Activated CD8-positive, alpha-beta T cell treated with anti-CD3 and anti-CD28 coated beads, Interleukin-2, amount 10 ng/mL, durations not matched to agents 7 days and 5 days (primary cell): Measurements from ENCODE around the gene NAB2. TPM values are rescaled to one million over a fixed set of nuclear protein-coding genes. Genes with fewer than 3 reads are reported as not detected.
"Not testable (repeated sequence)": the region's sequence is repeated elsewhere in the genome, so short reads cannot be mapped to it uniquely, and the experiment has no call there.

Source experiments
- ATAC-seq: fragments of 150-1000 bp; cut with Tn5 transposase; one replicate; pipeline ENCODE4 v1.10.0; 2021; ENCODE audit warnings: moderate library complexity
- CTCF ChIA-PET: fragments of 350-600 bp; sonication (Branson Sonifier 250); formaldehyde crosslinking; loops from one replicate; lab custom pipeline; 2021; ENCODE audit warnings: antibody characterized with exemption; lab: Charles Lee
- POLR2A ChIA-PET: fragments of 350-600 bp; sonication (Branson Sonifier 250); formaldehyde crosslinking; loops from one replicate; lab custom pipeline; 2021; ENCODE audit warnings: antibody characterized with exemption; lab: Charles Lee
- DNase-seq: peaks from one replicate; pipeline ENCODE4 v3.0.0-alpha.2; 2020
- H3K27ac Mint-ChIP-seq: one replicate; pipeline ENCODE4 v1.8.0; 2021; ENCODE audit warnings: mild to moderate bottlenecking, mixed read lengths
- H3K27me3 Mint-ChIP-seq: one replicate; pipeline ENCODE4 v1.8.0; 2021; ENCODE audit warnings: low read depth, mixed read lengths
- H3K36me3 Mint-ChIP-seq: one replicate; pipeline ENCODE4 v1.8.0; 2021; ENCODE audit warnings: low read depth, mixed read lengths
- H3K4me1 Mint-ChIP-seq: one replicate; pipeline ENCODE4 v1.8.0; 2021; ENCODE audit warnings: low read depth, mixed read lengths
- H3K4me3 Mint-ChIP-seq: one replicate; pipeline ENCODE4 v1.8.0; 2021; ENCODE audit warnings: mild to moderate bottlenecking, mixed read lengths
- H3K9me3 Mint-ChIP-seq: one replicate; pipeline ENCODE4 v1.8.0; 2022; ENCODE audit warnings: mixed read lengths; ENCODE audit not compliant: insufficient read depth
- total RNA-seq, 2 experiments: library from RNA; stranded (reverse); gene quantifications; one replicate each; pipeline ENCODE4 v1.2.3, GENCODE V29; 2021

Gene NAB2
- total RNA-seq, 2 experiments from 2014 or later: 12.9 to 13.7 TPM

DNA sequence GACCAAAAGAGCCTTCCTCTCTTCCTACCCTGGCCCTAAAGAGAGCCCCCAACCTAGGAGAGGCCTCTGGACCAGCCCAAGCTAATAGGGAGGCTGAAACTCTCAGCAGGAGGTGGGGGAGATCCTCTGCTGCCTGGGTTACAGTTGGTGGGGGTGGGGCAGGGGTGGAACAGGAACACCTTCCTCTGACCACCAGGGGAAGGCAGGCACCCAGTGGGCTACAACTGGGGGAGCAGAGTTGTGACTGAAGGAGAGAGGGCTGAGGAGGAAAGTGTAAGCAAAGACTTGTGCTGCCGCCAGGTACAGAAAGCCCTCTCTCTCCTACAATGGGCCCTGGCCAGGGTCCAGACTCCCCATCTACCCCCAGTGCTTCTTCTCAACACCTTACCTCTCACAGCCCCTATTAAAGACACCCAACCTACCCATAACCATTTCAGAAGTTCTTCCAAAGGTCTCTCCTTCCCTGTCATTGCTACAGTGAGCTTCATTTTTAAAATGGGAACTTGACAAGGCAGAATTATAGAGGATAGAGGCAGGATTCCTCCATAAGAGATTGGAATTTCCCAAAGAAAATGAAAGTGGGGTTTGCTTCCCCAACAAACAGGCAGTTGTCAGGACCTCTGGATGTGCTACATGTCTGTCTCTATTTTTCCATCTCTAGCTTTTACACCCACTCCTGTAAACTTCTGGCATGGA lies 40.3 kb upstream of the NAB2 start:
- DNase-seq: peak; percentile 32
- CTCF ChIA-PET: interaction anchor here (0.8 to 7.7 kb wide), 11 partner anchors 12 to 290 kb away, joined by 3 to 105 read pairs (median 14); partner anchors contain the start of genes STAT6 and ZBTB39
- Mint-ChIP-seq H3K4me1 (peaks cover 51% of the 10 kb centered on the region), H3K27ac (peak overlapping the region; percentile 86), H3K36me3 (peaks cover 11% of the 10 kb centered on the region), H3K27me3 (no peaks in the 10 kb centered on the region), H3K9me3 (peaks cover 3% of the 10 kb centered on the region), H3K4me3 (no peak overlapping the region)
- POLR2A ChIA-PET: interaction anchor here (0.5 to 2.4 kb wide), 9 partner anchors 8 to 360 kb away, joined by 3 to 9 read pairs (median 8); partner anchors contain the start of genes PTGES3 and STAT6
- no peak for ATAC-seq

DNA sequence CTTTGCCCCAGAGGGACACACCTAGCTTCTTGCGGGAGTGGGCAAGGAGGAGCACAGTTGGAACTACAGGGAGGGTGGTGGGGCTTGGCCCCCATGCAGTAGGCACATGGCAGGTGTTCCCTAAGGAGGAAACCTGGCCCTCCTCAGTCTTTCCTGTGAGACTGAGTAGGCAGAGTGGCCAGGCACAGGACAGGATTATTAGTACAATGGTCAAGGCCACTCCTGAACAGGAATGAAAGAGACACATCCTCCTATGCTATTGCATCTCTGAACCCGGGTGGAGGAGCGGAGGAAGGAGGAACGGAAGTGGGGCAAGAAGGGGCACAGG lies 39.8 kb upstream of the NAB2 start:
- Mint-ChIP-seq H3K27me3 (no peaks in the 10 kb centered on the region), H3K4me1 (peaks cover 54% of the 10 kb centered on the region), H3K36me3 (peaks cover 16% of the 10 kb centered on the region), H3K9me3 (peaks cover 3% of the 10 kb centered on the region), H3K4me3 (no peak overlapping the region), H3K27ac (no peak overlapping the region)
- CTCF ChIA-PET: interaction anchor here (0.8 to 7.7 kb wide), 7 partner anchors 11 to 62 kb away, joined by 3 to 105 read pairs (median 25); partner anchors contain the start of genes STAT6 and ZBTB39
- no peak for ATAC-seq
- DNase-seq: no peak
- POLR2A ChIA-PET: no interaction called here

DNA sequence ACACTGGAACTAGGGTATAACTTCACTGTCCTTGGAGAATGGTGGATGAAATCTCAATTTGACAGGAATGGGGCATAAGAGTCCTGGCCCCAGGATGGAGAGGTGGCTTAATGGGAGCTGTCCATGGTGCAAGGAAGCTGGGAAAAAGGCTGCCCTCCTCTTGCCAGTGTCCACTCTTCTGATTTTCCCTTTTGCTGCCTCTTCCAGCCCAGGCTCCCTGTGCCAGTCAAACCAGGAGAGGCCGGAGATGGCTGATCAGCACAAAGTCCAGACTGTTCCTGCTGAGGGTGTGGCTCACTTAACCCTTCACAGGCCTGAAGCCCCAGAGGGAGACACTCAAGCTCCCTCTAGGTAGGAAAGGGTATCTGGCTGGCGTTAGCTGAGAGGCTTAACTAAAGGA lies 39.0 kb upstream of the NAB2 start, which contains the start of gene MYO1A:
TSS of gene MYO1A (minus strand) at position 240 of the 400 bp plus-strand sequence. CDS start 1,806 bp downstream, outside the sequence.
- H3K9me3 Mint-ChIP-seq: peaks cover 3% of the 10 kb centered on the region
- ATAC-seq (no peak), DNase-seq (no peak)
- no peaks in the 10 kb centered on the region for H3K27me3 Mint-ChIP-seq
- ChIA-PET POLR2A (interaction anchor here (1.0 to 1.6 kb wide), 4 partner anchors 9 to 29 kb away, joined by 3 to 4 read pairs (median 4); no protein-coding TSS in a partner anchor), CTCF (interaction anchor here (1.0 to 7.7 kb wide), 6 partner anchors 10 to 62 kb away, joined by 3 to 105 read pairs (median 44); partner anchors contain the start of gene STAT6)
- H3K27ac Mint-ChIP-seq: no peak within 1 kb of the TSS
- H3K4me1 Mint-ChIP-seq: peaks cover 54% of the 10 kb centered on the region
- H3K36me3 Mint-ChIP-seq: peaks cover 20% of the 10 kb centered on the region
- H3K4me3 Mint-ChIP-seq: no peak within 1 kb of the TSS

DNA sequence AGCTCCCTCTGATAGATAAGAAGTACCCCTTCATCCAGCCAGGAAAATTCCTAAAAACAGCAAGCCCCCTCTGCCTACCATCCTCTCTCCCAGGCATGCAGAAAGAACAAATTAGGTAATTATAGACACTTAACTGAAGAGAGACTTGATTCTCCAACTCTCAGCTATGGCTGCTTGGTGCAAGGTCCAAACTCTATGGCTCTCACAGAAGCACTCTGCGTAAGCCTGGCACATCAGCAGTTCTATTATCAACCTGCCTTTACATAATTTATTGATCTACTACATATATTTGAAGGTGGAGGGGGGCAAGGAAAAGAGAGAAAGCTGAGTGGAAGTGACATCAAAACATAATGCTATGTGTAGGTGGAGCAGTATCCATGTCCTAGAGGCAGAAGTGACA lies 37.9 kb upstream of the NAB2 start:
- DNase-seq: no peak
- H3K27ac Mint-ChIP-seq: no peak overlapping the region
- POLR2A ChIA-PET: interaction anchor here (0.7 to 1.6 kb wide), 5 partner anchors 10 to 73 kb away, joined by 3 to 4 read pairs (median 3); partner anchors contain the start of gene STAT6
- no peak overlapping the region for H3K4me3 Mint-ChIP-seq
- peaks cover 48% of the 10 kb centered on the region for H3K4me1 Mint-ChIP-seq
- CTCF ChIA-PET: interaction anchor here (1.1 to 7.7 kb wide), 7 partner anchors 9 to 73 kb away, joined by 3 to 105 read pairs (median 14); no protein-coding TSS in a partner anchor
- peaks cover 3% of the 10 kb centered on the region for H3K9me3 Mint-ChIP-seq
- no peaks in the 10 kb centered on the region for H3K27me3 Mint-ChIP-seq
- ATAC-seq: no peak
- peaks cover 29% of the 10 kb centered on the region for H3K36me3 Mint-ChIP-seq

DNA sequence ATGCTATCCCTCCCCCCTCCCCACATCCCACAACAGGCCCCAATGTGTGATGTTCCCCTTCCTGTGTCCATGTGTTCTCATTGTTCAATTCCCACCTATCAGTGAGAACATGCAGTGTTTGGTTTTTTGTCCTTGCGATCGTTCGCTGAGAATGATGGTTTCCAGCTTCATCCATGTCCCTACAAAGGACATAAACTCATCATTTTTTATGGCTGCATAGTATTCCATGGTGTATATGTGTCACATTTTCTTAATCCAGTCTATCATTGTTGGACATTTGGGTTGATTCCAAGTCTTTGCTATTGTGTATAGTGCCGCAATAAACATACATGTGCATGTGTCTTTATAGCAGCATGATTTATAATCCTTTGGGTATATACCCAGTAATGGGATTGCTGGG lies 35.8 kb upstream of the NAB2 start:
- not testable (repeated sequence) for ATAC-seq, H3K9me3 Mint-ChIP-seq, H3K27ac Mint-ChIP-seq, H3K4me3 Mint-ChIP-seq, DNase-seq, H3K27me3 Mint-ChIP-seq
- POLR2A ChIA-PET: interaction anchor here (1.0 kb wide), 1 partner anchor 19 kb away, joined by 3 read pairs; no protein-coding TSS in a partner anchor
- H3K4me1 Mint-ChIP-seq: peaks cover 27% of the 10 kb centered on the region
- CTCF ChIA-PET: interaction anchor here (1.0 to 7.7 kb wide), 4 partner anchors 7 to 58 kb away, joined by 4 to 105 read pairs (median 9); partner anchors contain the start of gene STAT6
- H3K36me3 Mint-ChIP-seq: peaks cover 42% of the 10 kb centered on the region

DNA sequence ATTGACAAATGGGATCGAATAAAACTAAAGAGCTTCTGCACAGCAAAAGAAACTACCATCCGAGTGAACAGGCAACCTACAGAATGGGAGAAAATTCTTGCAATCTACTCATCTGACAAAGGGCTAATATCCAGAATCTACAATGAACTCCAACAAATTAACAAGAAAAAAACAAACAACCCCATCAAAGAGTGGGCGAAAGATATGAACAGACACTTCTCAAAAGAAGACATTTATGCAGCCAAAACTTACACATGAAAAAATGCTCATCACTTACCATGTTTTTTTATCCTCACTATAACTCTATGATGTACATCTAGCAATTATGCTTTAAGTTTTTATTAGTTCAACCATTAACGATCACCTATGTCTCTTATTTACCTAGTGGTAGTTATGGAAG lies 35.0 kb upstream of the NAB2 start:
- H3K27ac Mint-ChIP-seq, DNase-seq, CTCF ChIA-PET, ATAC-seq, H3K27me3 Mint-ChIP-seq, H3K9me3 Mint-ChIP-seq, H3K4me3 Mint-ChIP-seq, POLR2A ChIA-PET: not testable (repeated sequence)
- peaks cover 19% of the 10 kb centered on the region for H3K4me1 Mint-ChIP-seq
- peaks cover 49% of the 10 kb centered on the region for H3K36me3 Mint-ChIP-seq

DNA sequence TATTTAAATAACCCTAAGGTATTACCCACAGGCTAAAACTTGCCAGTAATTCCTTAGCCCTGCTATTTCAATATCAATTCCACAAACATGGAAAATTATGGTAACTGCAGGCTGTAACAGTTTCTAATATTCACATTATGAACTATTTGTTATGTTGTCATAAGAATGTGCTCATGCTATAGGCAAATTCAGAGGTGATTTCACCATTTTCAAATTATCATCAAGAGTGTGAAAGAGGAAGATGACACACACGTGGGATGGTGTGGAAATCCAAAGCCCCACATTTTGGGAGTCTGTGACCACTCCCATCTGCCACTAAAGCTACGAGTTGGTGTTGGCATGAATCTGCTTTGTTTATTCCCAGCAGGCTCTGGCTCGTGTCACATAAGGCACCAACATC lies 33.1 kb upstream of the NAB2 start:
- Mint-ChIP-seq H3K27me3 (no peaks in the 10 kb centered on the region), H3K4me3 (no peak overlapping the region), H3K36me3 (peaks cover 66% of the 10 kb centered on the region), H3K9me3 (peaks cover 3% of the 10 kb centered on the region), H3K4me1 (peaks cover 16% of the 10 kb centered on the region), H3K27ac (no peak overlapping the region)
- ChIA-PET CTCF (interaction anchor here (1.4 to 11.3 kb wide), 3 partner anchors 14 to 56 kb away, joined by 3 to 229 read pairs (median 6); no protein-coding TSS in a partner anchor), POLR2A (interaction anchor here (0.6 to 2.0 kb wide), 2 partner anchors 8 to 153 kb away, joined by 5 to 8 read pairs; no protein-coding TSS in a partner anchor)
- no peak for DNase-seq
- ATAC-seq: no peak

DNA sequence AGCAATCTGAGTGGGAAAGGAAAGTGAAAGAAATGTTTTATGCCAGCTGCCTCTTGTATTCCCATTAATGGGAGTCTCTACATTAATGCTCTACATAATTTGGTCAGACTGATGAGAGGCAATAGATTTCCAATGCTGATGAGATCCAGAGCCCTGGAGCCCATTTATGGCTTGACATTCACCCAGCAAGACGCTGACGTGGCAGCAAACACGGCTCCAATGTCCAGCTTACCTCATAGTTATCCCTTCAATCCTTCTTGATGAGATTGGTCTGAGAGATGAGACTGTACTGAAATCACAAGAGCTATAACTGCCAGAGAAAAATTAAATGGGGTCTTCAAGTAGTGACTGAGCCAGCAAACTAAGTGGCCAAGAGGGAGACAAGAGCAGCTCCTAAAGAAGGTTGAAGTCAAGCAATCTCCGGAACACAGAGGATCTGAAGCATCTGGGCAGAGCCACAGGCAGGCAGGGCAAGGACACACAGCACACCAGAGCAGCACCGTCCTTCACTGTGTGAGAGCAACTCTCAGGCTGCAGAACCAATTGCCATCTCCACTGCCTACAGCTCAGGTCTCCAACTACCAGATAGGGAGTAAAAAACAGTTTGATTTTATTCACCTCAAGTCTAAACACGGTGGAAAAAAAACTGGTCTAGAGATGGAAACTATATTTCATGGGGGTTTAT lies 31.7 kb upstream of the NAB2 start:
- ATAC-seq: no peak
- Mint-ChIP-seq H3K27ac (peak overlapping the region; percentile 18), H3K27me3 (no peaks in the 10 kb centered on the region), H3K36me3 (peaks cover 71% of the 10 kb centered on the region), H3K4me1 (peaks cover 11% of the 10 kb centered on the region), H3K9me3 (peaks cover 3% of the 10 kb centered on the region), H3K4me3 (no peak overlapping the region)
- CTCF ChIA-PET: interaction anchor here (1.1 to 11.3 kb wide), 7 partner anchors 8 to 118 kb away, joined by 3 to 229 read pairs (median 7); partner anchors contain the start of genes MYO1A and ZBTB39
- no peak for DNase-seq
- POLR2A ChIA-PET: interaction anchor here (0.8 to 2.8 kb wide), 4 partner anchors 9 to 55 kb away, joined by 3 to 9 read pairs (median 6); partner anchors contain the start of gene STAT6

DNA sequence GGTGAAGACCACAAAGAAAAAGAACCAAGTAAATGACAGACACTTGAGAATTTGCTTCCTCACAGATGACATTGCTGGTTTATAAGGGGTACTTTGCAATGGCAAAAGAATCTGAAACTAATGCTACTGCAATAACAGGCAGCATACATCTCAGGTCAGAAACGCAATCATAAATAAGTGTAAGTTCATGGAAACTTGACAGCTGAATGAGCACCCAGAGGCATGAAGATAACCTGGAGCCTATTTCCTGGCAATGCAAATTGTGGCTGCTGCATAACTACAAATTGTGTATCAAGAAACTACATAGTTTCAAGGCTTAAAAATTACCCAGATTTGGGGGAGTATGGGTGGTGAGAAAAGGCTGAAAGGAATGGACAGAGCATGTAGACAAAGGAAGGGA lies 30.5 kb upstream of the NAB2 start:
- no peak for DNase-seq
- CTCF ChIA-PET: interaction anchor here (2.5 to 11.3 kb wide), 4 partner anchors 9 to 57 kb away, joined by 13 to 229 read pairs (median 153); partner anchors contain the start of genes MYO1A and ZBTB39
- Mint-ChIP-seq H3K9me3 (no peaks in the 10 kb centered on the region), H3K27ac (peak overlapping the region; percentile 27), H3K27me3 (no peaks in the 10 kb centered on the region), H3K4me3 (no peak overlapping the region), H3K36me3 (peaks cover 71% of the 10 kb centered on the region), H3K4me1 (peaks cover 15% of the 10 kb centered on the region)
- no peak for ATAC-seq
- POLR2A ChIA-PET: interaction anchor here (2.8 kb wide), 1 partner anchor 53 kb away, joined by 9 read pairs; the partner anchor contains the start of gene STAT6

DNA sequence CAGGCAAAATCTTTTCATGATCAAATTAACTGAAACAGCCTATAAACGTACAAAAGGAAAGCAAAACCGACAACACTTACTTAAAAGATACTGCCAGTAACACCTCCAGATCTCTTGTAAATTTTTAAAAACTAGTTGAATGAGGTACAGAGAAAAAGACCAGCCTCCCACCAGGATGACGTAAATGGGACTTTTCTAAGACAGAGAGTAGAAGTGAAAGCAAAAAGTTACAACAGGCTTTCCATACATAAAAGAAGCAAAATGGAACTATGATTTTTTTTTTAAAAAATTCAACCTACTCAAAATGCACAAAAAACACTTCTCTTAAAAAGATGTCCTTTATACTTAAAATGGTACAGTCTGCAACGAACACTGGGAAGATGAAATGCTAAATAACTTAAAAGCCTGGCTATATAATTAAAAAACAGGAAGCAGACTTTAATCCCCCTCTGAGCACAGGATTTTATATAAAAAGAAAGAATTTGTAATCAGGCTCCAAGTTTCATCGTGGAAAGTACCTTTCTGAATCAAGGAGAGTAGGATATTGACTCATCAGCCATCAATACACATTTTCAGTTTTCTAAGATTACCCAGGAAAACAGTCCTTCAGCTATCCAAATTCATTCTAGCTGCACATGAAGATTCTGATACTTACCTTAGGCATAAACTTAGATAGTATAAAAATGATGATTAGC lies 24.8 kb upstream of the NAB2 start:
- POLR2A ChIA-PET: interaction anchor here (1.0 to 2.5 kb wide), 4 partner anchors 15 to 48 kb away, joined by 3 to 20 read pairs (median 10); partner anchors contain the start of genes NEMP1 and STAT6
- Mint-ChIP-seq H3K4me1 (peaks cover 34% of the 10 kb centered on the region), H3K27me3 (no peaks in the 10 kb centered on the region), H3K9me3 (no peaks in the 10 kb centered on the region), H3K4me3 (peak overlapping the region; percentile 76), H3K36me3 (peaks cover 67% of the 10 kb centered on the region), H3K27ac (peak overlapping the region; percentile 89)
- CTCF ChIA-PET: interaction anchor here (1.0 to 11.4 kb wide), 9 partner anchors 15 to 62 kb away, joined by 3 to 229 read pairs (median 105); partner anchors contain the start of genes MYO1A, NAB2, STAT6 and ZBTB39
- peak; percentile 90 for ATAC-seq
- peak; percentile 73 for DNase-seq
